ENCODE results near the gene KANK2. TPM values are rescaled to one million over a fixed set of nuclear protein-coding genes. Genes with fewer than 3 reads are reported as not detected.
"Not testable (repeated sequence)": the region's sequence is repeated elsewhere in the genome, so short reads cannot be mapped to it uniquely, and the experiment has no call there.

The KANK2 gene
- total and polyA plus RNA-seq, 9 donors, result 71.5 to 150 (median 116) TPM

DNA sequence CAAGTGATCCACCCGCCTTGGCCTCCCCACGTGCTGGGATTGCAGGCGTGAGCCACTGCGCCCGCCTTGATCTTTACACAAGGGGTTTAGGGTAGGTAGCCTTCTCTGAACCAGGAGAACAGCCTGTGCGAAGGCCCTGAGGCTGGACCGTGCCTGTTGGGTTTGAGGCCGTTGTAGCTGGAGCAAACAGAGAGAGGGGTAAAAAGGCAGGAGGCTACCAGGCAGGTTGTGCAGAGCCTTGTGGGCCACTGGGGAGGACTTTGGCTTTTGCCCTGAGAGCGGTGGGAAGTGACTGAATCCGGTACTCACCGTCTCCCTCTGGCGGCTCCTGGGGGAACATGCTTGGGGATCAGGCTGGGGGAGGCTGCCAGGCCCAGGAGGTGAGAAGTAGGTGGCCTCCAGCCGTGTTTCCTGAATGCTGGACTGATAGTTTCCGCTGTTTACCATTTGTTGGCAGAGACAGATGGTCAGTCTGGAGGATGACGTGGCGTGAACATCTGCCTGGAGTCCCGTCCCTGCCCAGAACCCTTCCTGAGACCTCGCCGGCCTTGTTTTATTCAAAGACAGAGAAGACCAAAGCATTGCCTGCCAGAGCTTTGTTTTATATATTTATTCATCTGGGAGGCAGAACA, 66.4 kb downstream of the KANK2 start:
- no peak overlapping the region for H3K4me3 ChIP-seq (ENCODE audit: low read length)
- WGBS (ENCODE audit: insufficient coverage), result 42% methylated on average over 14 of the region's 19 CpGs
- no peaks in the 10 kb centered on the region for H3K9me3 ChIP-seq (replicated peaks; ENCODE audit: control insufficient read depth, low read depth, low read length)
- peak; percentile 79 for DNase-seq
- no peaks in the 10 kb centered on the region for H3K27me3 ChIP-seq (ENCODE audit: control insufficient read depth, insufficient read depth, low read length)
- H3K36me3 ChIP-seq (ENCODE audit: control insufficient read depth, insufficient read depth, low read length), result peaks cover 61% of the 10 kb centered on the region
- peak overlapping the region; percentile 59 for H3K27ac ChIP-seq (ENCODE audit: low read length)
- H3K4me1 ChIP-seq (ENCODE audit: control insufficient read depth, insufficient read depth, low read length), result peaks cover 5% of the 10 kb centered on the region

DNA sequence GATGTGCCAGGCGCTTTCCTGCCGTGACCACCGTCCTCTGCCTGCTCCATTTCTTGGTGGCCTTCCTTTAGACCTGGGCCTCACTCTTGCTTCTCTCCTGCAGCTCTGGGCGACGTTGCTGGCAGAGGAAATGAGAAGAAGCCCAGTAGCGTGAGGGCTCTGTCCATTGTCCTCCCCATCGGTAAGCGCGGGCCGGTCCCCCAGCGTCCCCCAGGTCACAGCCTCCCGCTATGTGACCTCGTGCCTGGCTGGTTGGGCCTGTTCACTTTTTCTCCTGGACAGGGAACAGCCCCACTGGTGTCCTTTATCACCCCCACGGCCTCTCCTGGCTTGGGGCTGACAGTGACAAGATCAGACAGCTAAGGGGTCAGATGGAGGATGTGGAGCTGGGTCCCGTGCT, 69.4 kb downstream of the KANK2 start:
- Histone ChIP-seq H3K9me3 (replicated peaks; ENCODE audit: control insufficient read depth, low read depth, low read length) (no peaks in the 10 kb centered on the region), H3K4me1 (ENCODE audit: control insufficient read depth, insufficient read depth, low read length) (peaks cover 5% of the 10 kb centered on the region), H3K36me3 (ENCODE audit: control insufficient read depth, insufficient read depth, low read length) (peaks cover 83% of the 10 kb centered on the region), H3K4me3 (ENCODE audit: low read length) (no peak overlapping the region), H3K27me3 (ENCODE audit: control insufficient read depth, insufficient read depth, low read length) (no peaks in the 10 kb centered on the region), H3K27ac (ENCODE audit: low read length) (no peak overlapping the region)
- 93% methylated on average over 13 of the region's 15 CpGs for WGBS (ENCODE audit: insufficient coverage)
- no peak for DNase-seq

DNA sequence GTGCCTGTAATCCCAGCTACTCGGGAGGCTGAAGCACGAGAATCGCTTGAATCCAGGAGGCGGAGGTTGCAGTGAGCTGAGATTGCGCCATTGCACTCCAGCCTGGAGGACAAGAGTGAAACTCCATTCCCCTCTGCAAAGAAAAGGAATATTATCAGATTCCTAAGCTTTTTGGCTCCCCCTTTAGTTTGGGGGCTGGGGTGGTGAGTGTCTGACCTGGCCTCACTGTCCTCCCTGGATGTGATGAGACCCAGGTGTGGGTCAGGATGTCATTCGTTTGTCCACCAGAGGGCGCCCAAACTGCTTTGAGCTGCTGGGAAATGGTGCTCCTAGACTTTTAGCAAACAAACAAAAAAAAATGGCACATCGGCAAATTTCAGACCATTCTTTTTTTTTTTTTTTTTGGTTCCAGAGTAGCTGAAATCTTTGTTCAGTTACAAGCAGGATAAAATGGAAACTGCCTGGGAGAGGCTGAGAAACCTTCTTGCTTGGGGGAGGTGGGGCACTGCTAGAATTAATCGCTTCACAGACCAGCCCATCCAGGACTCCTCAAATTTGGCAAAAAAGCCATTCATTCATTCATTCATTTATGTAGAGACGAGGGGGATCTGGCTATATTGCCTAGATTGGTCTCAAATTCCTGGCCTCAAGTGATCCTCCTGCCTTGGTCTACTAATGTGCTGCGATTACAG, 71.2 kb downstream of the KANK2 start:
- no peaks in the 10 kb centered on the region for H3K9me3 ChIP-seq (replicated peaks; ENCODE audit: control insufficient read depth, low read depth, low read length)
- WGBS (ENCODE audit: insufficient coverage), result 88% methylated on average over 2 of the region's 11 CpGs
- H3K27me3 ChIP-seq (ENCODE audit: control insufficient read depth, insufficient read depth, low read length), result no peaks in the 10 kb centered on the region
- peaks cover 5% of the 10 kb centered on the region for H3K4me1 ChIP-seq (ENCODE audit: control insufficient read depth, insufficient read depth, low read length)
- H3K4me3 ChIP-seq (ENCODE audit: low read length), result no peak overlapping the region
- H3K27ac ChIP-seq (ENCODE audit: low read length), result no peak overlapping the region
- peak; percentile 86 for DNase-seq
- peaks cover 73% of the 10 kb centered on the region for H3K36me3 ChIP-seq (ENCODE audit: control insufficient read depth, insufficient read depth, low read length)

DNA sequence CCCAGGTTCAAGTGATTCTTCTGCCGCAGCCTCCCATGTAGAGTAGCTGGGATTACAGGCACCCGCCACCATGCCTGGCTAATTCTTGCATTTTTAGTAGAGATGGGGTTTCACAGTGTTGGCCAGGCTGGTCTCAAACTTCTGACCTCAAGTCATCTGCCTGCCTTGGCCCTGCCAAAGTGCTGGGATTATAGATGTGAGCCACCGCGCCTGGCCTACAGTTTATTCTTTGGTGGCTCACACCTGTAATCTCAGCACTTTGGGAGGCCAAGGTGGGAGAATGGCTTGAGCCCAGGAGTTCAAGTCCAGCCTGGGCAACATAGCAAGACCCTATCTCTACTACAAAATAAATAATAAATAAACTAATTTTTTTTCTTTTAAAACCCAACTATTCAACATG, 73.2 kb downstream of the KANK2 start:
- not testable (repeated sequence) for H3K27me3 ChIP-seq (ENCODE audit: control insufficient read depth, insufficient read depth, low read length); H3K27ac ChIP-seq (ENCODE audit: low read length); DNase-seq; H3K4me1 ChIP-seq (ENCODE audit: control insufficient read depth, insufficient read depth, low read length); H3K9me3 ChIP-seq (replicated peaks; ENCODE audit: control insufficient read depth, low read depth, low read length); H3K4me3 ChIP-seq (ENCODE audit: low read length)
- peaks cover 71% of the 10 kb centered on the region for H3K36me3 ChIP-seq (ENCODE audit: control insufficient read depth, insufficient read depth, low read length)
- 93% methylated on average over 2 of the region's 4 CpGs for WGBS (ENCODE audit: insufficient coverage)

DNA sequence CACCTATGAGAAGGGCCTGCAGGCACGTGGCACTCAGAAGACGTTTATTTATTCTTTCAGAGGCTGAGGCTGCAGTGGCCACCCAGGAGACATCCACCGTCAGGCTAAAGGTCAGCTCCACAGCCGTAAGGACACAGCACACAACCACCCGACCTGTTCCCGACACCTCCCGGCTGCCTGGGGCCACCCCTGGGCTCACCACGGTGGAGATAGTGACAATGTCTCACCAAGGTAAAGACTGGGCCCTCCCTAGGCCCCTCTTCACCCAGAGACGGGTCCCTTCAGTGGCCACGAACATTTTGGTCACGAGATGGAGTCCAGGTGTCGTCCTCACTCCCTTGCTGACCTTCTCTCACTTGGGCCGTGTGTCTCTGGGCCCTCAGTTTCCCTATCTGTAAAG, 74.2 kb downstream of the KANK2 start:
- no peak for DNase-seq
- Histone ChIP-seq H3K4me3 (ENCODE audit: low read length) (no peak overlapping the region), H3K27ac (ENCODE audit: low read length) (no peak overlapping the region), H3K36me3 (ENCODE audit: control insufficient read depth, insufficient read depth, low read length) (peaks cover 71% of the 10 kb centered on the region), H3K9me3 (replicated peaks; ENCODE audit: control insufficient read depth, low read depth, low read length) (no peaks in the 10 kb centered on the region), H3K27me3 (ENCODE audit: control insufficient read depth, insufficient read depth, low read length) (no peaks in the 10 kb centered on the region), H3K4me1 (ENCODE audit: control insufficient read depth, insufficient read depth, low read length) (no peaks in the 10 kb centered on the region)
- WGBS (ENCODE audit: insufficient coverage), result 90% methylated on average over 10 of the region's 13 CpGs

DNA sequence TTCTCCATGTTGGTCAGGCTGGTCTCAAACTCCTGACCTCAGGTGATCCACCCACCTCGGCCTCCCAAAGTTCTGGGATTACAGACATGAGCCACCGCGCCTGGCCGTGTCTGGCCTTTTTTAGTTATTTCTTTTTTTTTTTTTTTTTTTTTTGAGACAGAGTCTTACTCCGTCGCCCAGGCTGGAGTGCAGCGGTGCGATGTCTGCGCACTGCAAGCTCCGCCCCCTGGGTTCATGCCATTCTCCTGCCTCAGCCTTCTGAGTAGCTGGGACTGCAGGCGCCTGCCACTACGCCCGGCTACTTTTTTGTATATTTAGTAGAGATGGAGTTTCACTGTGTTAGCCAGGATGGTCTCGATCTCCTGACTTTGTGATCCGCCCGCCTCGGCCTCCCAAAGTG, 75.4 kb downstream of the KANK2 start:
- peaks cover 69% of the 10 kb centered on the region for H3K36me3 ChIP-seq (ENCODE audit: control insufficient read depth, insufficient read depth, low read length)
- not testable (repeated sequence) for DNase-seq; H3K27ac ChIP-seq (ENCODE audit: low read length); H3K4me3 ChIP-seq (ENCODE audit: low read length); H3K9me3 ChIP-seq (replicated peaks; ENCODE audit: control insufficient read depth, low read depth, low read length); H3K4me1 ChIP-seq (ENCODE audit: control insufficient read depth, insufficient read depth, low read length); H3K27me3 ChIP-seq (ENCODE audit: control insufficient read depth, insufficient read depth, low read length)
- WGBS (ENCODE audit: insufficient coverage), result 83% methylated on average over 4 of the region's 17 CpGs

DNA sequence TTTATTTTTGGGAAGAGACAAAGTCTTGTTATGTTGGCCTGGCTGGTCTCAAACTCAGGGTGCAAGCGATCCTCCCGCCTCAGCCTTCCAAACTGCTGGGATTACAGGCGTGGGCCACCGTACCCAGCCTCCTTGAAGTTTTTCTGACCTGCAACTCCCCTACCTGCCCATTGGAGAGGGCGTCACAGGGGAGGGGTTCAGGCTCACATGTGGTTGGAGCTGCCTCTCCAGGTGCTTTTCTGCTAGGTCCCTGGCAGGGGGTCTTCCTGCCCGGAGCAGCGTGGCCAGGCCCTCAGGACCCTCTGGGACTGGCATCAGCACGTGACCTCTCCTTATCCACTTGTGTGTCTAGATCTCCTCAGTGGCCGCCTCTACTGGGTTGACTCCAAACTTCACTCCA, 80.8 kb downstream of the KANK2 start:
- no peaks in the 10 kb centered on the region for H3K9me3 ChIP-seq (replicated peaks; ENCODE audit: control insufficient read depth, low read depth, low read length)
- H3K27me3 ChIP-seq (ENCODE audit: control insufficient read depth, insufficient read depth, low read length), result no peaks in the 10 kb centered on the region
- 81% methylated on average over 7 of the region's 9 CpGs for WGBS (ENCODE audit: insufficient coverage)
- peaks cover 80% of the 10 kb centered on the region for H3K36me3 ChIP-seq (ENCODE audit: control insufficient read depth, insufficient read depth, low read length)
- H3K4me1 ChIP-seq (ENCODE audit: control insufficient read depth, insufficient read depth, low read length), result no peaks in the 10 kb centered on the region
- no peak for DNase-seq
- H3K27ac ChIP-seq (ENCODE audit: low read length), result no peak overlapping the region
- H3K4me3 ChIP-seq (ENCODE audit: low read length), result no peak overlapping the region

DNA sequence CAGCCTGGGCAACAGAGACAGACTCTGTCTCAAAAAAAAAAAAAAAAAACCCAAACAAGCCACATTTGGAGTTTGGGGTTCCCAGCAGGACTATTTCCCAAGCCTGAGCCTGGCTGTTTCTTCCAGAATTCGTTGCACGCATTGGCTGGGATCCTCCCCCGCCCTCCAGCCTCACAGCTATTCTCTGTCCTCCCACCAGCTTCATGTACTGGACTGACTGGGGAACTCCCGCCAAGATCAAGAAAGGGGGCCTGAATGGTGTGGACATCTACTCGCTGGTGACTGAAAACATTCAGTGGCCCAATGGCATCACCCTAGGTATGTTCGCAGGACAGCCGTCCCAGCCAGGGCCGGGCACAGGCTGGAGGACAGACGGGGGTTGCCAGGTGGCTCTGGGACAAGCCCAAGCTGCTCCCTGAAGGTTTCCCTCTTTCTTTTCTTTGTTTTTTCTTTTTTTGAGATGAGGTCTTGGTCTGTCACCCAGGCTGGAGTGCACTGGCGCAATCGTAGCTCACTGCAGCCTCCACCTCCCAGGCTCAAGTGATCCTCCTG, 81.4 kb downstream of the KANK2 start:
- WGBS (ENCODE audit: insufficient coverage), result 90% methylated on average over 8 of the region's 11 CpGs
- DNase-seq, result no peak
- H3K4me1 ChIP-seq (ENCODE audit: control insufficient read depth, insufficient read depth, low read length), result no peaks in the 10 kb centered on the region
- no peaks in the 10 kb centered on the region for H3K9me3 ChIP-seq (replicated peaks; ENCODE audit: control insufficient read depth, low read depth, low read length)
- no peak overlapping the region for H3K27ac ChIP-seq (ENCODE audit: low read length)
- no peak overlapping the region for H3K4me3 ChIP-seq (ENCODE audit: low read length)
- H3K36me3 ChIP-seq (ENCODE audit: control insufficient read depth, insufficient read depth, low read length), result peaks cover 84% of the 10 kb centered on the region
- H3K27me3 ChIP-seq (ENCODE audit: control insufficient read depth, insufficient read depth, low read length), result no peaks in the 10 kb centered on the region

DNA sequence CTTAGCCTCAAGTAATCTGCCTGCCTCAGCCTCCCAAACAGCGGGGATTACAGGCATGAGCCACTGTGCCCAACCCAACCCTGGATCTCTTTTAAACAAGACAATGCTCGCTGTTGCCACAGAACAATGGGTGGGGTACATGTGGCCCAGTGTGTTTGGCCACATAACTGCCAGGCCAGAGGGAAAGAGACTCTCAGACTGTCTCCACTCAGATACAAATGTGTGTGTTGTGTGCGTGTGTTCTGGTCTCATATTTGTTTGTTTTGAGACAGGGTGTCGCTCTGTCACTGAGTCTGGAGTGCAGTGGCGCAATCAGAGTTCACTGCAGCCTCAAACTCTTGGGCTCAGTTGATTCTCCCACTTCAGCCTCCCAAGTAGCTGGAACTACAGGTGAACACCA, 82.3 kb downstream of the KANK2 start:
- no peaks in the 10 kb centered on the region for H3K4me1 ChIP-seq (ENCODE audit: control insufficient read depth, insufficient read depth, low read length)
- whole genome bisulfite sequencing (ENCODE audit: insufficient coverage), result 100% methylated on average over 3 of the region's 5 CpGs
- H3K27me3 ChIP-seq (ENCODE audit: control insufficient read depth, insufficient read depth, low read length), result no peaks in the 10 kb centered on the region
- no peaks in the 10 kb centered on the region for H3K9me3 ChIP-seq (replicated peaks; ENCODE audit: control insufficient read depth, low read depth, low read length)
- H3K36me3 ChIP-seq (ENCODE audit: control insufficient read depth, insufficient read depth, low read length), result peaks cover 84% of the 10 kb centered on the region
- no peak overlapping the region for H3K4me3 ChIP-seq (ENCODE audit: low read length)
- no peak for DNase-seq
- no peak overlapping the region for H3K27ac ChIP-seq (ENCODE audit: low read length)

All from muscle of leg (tissue), 11 donors.